Esophagus squamous epithelium (tissue), 4 donors: Measurements from ENCODE around the gene DGUOK.

ENCODE experiments used
- CTCF ChIP-seq, 6 experiments: fragments of 450-650 bp in 4 of 6; fragments of 200-600 bp in 2 of 6; sonication (generic) in 2 of 6; IDR thresholded peaks; one replicate each; pipeline ENCODE4 v1.5.1; 2016 to 2019; ENCODE audit warnings: antibody characterized with exemption in 6 of 6, mild to moderate bottlenecking in 4 of 6, moderate library complexity in 4 of 6
- POLR2A ChIP-seq, 4 donors: fragments of 450-650 bp; IDR thresholded peaks; one replicate each; pipeline ENCODE4 v1.6.1; 2017; ENCODE audit warnings: antibody characterized with exemption in 4 of 4, mild to moderate bottlenecking in 4 of 4, moderate library complexity in 3 of 4

GRCh38 chr2:73995810-73996209, 69.1 kb downstream of the DGUOK start:
- no peak for TF ChIP-seq POLR2A (IDR thresholded peaks at IDR 0.05)
- no peak for TF ChIP-seq CTCF (IDR thresholded peaks at IDR 0.05)
